Ovary (tissue), 3 donors: ENCODE results near the gene TPK1.

Source experiments
- CTCF ChIP-seq, 3 donors: fragments of 450-650 bp in 2 of 3; fragments of 200-600 bp in 1 of 3; IDR thresholded peaks; one replicate each; pipeline versions ENCODE4 v1.5.1 to v1.8.0; 2016 to 2022; ENCODE audit warnings: antibody characterized with exemption in 3 of 3, mild to moderate bottlenecking in 1 of 3
- EP300 ChIP-seq: sonication (generic); formaldehyde crosslinking; IDR thresholded peaks from one replicate; pipeline ENCODE4 v1.6.1; 2017; ENCODE audit warnings: antibody characterized with exemption
- POLR2A ChIP-seq: fragments of 450-650 bp; IDR thresholded peaks from one replicate; pipeline ENCODE4 v1.6.1; 2017; ENCODE audit warnings: antibody characterized with exemption, mild to moderate bottlenecking, moderate library complexity
- donor health status: DM: no; HTN: no; CAD: no.

- TF ChIP-seq CTCF (IDR thresholded peaks at IDR 0.05) (no peak), POLR2A (no peak), EP300 (no peak)
Observed at GRCh38 chr7:144415858-144416257, 420.0 kb downstream of the TPK1 start.
